ENCODE measurements around the gene TPSG1.
"Not testable (repeated sequence)": the region's sequence is repeated elsewhere in the genome, so short reads cannot be mapped to it uniquely, and the experiment has no call there.

TPSG1 gene

GRCh38 chr16:1256296-1256873, 31.3 kb upstream of the TPSG1 start:
- not testable (repeated sequence) for DNase-seq

GRCh38 chr16:1255276-1256122, 30.4 kb upstream of the TPSG1 start, which contains the start of gene TPSD1:
TSS of gene TPSD1 (plus strand) at chr16:1256069. CDS start at chr16:1256281, 212 bp downstream.
- not testable (repeated sequence) for DNase-seq

GRCh38 chr16:1254821-1255220, 29.8 kb upstream of the TPSG1 start:
- not testable (repeated sequence) for DNase-seq

GRCh38 chr16:1253701-1254364, 28.8 kb upstream of the TPSG1 start:
- not testable (repeated sequence) for DNase-seq

- not testable (repeated sequence) for DNase-seq
Measured at GRCh38 chr16:1249031-1249755, 24.1 kb upstream of the TPSG1 start.

- DNase-seq: not testable (repeated sequence)
Measured at GRCh38 chr16:1247903-1248537, 23.0 kb upstream of the TPSG1 start.

GRCh38 chr16:1245452-1246020, 20.5 kb upstream of the TPSG1 start:
- no peak for DNase-seq

GRCh38 chr16:1244881-1245280, 19.8 kb upstream of the TPSG1 start:
- no peak for DNase-seq

- DNase-seq: not testable (repeated sequence)
Measured at GRCh38 chr16:1243907-1244850, 19.1 kb upstream of the TPSG1 start.

GRCh38 chr16:1243363-1243762, 18.3 kb upstream of the TPSG1 start:
- not testable (repeated sequence) for DNase-seq

- DNase-seq: not testable (repeated sequence)
Measured at GRCh38 chr16:1241081-1241480, 16.0 kb upstream of the TPSG1 start.

- DNase-seq: not testable (repeated sequence)
Measured at GRCh38 chr16:1240436-1240835, 15.4 kb upstream of the TPSG1 start, which contains the start of gene TPSAB1. TSS of gene TPSAB1 (plus strand) at chr16:1240705. CDS start at chr16:1240939, 234 bp downstream.

GRCh38 chr16:1239575-1239974, 14.5 kb upstream of the TPSG1 start:
- not testable (repeated sequence) for DNase-seq

- DNase-seq: not testable (repeated sequence)
Measured at GRCh38 chr16:1238909-1239308, 13.8 kb upstream of the TPSG1 start.

GRCh38 chr16:1237990-1238389, 12.9 kb upstream of the TPSG1 start:
- no peak for DNase-seq

GRCh38 chr16:1236659-1237058, 11.6 kb upstream of the TPSG1 start:
- not testable (repeated sequence) for DNase-seq

GRCh38 chr16:1232049-1232748, 7.1 kb upstream of the TPSG1 start:
- DNase-seq: not testable (repeated sequence)

- DNase-seq: not testable (repeated sequence)
Measured at GRCh38 chr16:1231301-1231700, 6.2 kb upstream of the TPSG1 start.

- not testable (repeated sequence) for DNase-seq
Measured at GRCh38 chr16:1230471-1231212, 5.6 kb upstream of the TPSG1 start.

All from NCI-H524 (cell line).